WTC11 (cell line): ENCODE results near the gene CLTB. TPM values are rescaled to one million over a fixed set of nuclear protein-coding genes. Genes with fewer than 3 reads are reported as not detected.

Source experiments
- ATAC-seq: fragments of 200-7000 bp; cut with Tn5 transposase; 2 replicates; pipeline ENCODE4 v1.10.0; 2021; ENCODE audit warnings: mild to moderate bottlenecking, moderate library complexity
- CTCF ChIA-PET: fragments of 300-600 bp; sonication (Branson Sonifier 250); formaldehyde crosslinking; loops from one replicate; lab custom pipeline; 2021; ENCODE audit warnings: antibody characterized with exemption; lab: Charles Lee
- POLR2A ChIA-PET: fragments of 350-600 bp; sonication (Branson Sonifier 250); formaldehyde crosslinking; loops from one replicate; lab custom pipeline; 2021; ENCODE audit warnings: antibody characterized with exemption; lab: Charles Lee
- DNase-seq: peaks from one replicate; pipeline ENCODE4 v3.0.0; 2021; ENCODE audit warnings: low spot score
- H3K27ac Mint-ChIP-seq: 2 replicates; pipeline ENCODE4 v1.8.0; 2021; ENCODE audit warnings: mixed read lengths
- H3K27me3 Mint-ChIP-seq: 2 replicates; pipeline ENCODE4 v1.8.0; 2021; ENCODE audit warnings: low read depth, mild to moderate bottlenecking, moderate library complexity, mixed read lengths
- H3K36me3 Mint-ChIP-seq: 2 replicates; pipeline ENCODE4 v1.8.0; 2021; ENCODE audit warnings: mixed read lengths
- H3K4me1 Mint-ChIP-seq: 2 replicates; pipeline ENCODE4 v1.8.0; 2022; ENCODE audit warnings: mixed read lengths
- H3K4me3 Mint-ChIP-seq: 2 replicates; pipeline ENCODE4 v1.8.0; 2021; ENCODE audit warnings: mild to moderate bottlenecking, moderate library complexity, mixed read lengths
- H3K9me3 Mint-ChIP-seq: 2 replicates; pipeline ENCODE4 v1.8.0; 2021; ENCODE audit warnings: mixed read lengths
- EMX1 ChIP-seq: fragments of 250-450 bp; sonication (Bioruptor Pico); IDR thresholded peaks from 2 replicates; pipeline ENCODE4 v1.8.0; 2021; ENCODE audit warnings: mild to moderate bottlenecking
- FOXP1 ChIP-seq: sonication (generic); formaldehyde crosslinking; IDR thresholded peaks from 2 replicates; pipeline ENCODE4 v1.8.0; 2022; ENCODE audit warnings: missing genetic modification reagents, mild to moderate bottlenecking, moderate library complexity, borderline replicate concordance
- IRF2 ChIP-seq: sonication (generic); formaldehyde crosslinking; IDR thresholded peaks from 2 replicates; pipeline ENCODE4 v1.8.0; 2022; ENCODE audit warnings: low read depth, missing genetic modification reagents, borderline replicate concordance
- KAT7 ChIP-seq: sonication (generic); formaldehyde crosslinking; IDR thresholded peaks from 2 replicates; pipeline ENCODE4 v1.8.1; 2023; ENCODE audit warnings: missing genetic modification reagents, mild to moderate bottlenecking, borderline replicate concordance
- NFATC4 ChIP-seq: fragments of 250-450 bp; sonication (Bioruptor Pico); IDR thresholded peaks from 2 replicates; pipeline ENCODE4 v1.9.0; 2021; ENCODE audit warnings: mild to moderate bottlenecking
- NR1H2 ChIP-seq: sonication (generic); formaldehyde crosslinking; IDR thresholded peaks from 2 replicates; pipeline ENCODE4 v1.9.0; 2021; ENCODE audit warnings: mild to moderate bottlenecking, moderate library complexity, missing genetic modification reagents
- TCF7 ChIP-seq: sonication (generic); formaldehyde crosslinking; IDR thresholded peaks from 2 replicates; pipeline ENCODE4 v1.8.0; 2022; ENCODE audit warnings: mild to moderate bottlenecking, low read depth, missing genetic modification reagents, moderate library complexity
- ZBTB21 ChIP-seq: sonication (generic); formaldehyde crosslinking; IDR thresholded peaks from 2 replicates; pipeline ENCODE4 v1.8.1; 2023; ENCODE audit warnings: mild to moderate bottlenecking, missing genetic modification reagents, borderline replicate concordance
- total RNA-seq: library from RNA; stranded (reverse); gene quantifications from 3 replicates; pipeline ENCODE4 v1.2.3, GENCODE V29; 2021
- TF ChIP-seq, protein P1 (sequence below): fragments of 250-450 bp; sonication (Bioruptor Pico); IDR thresholded peaks from 2 replicates; pipeline ENCODE4 v1.8.0; 2021; ENCODE audit warnings: mild to moderate bottlenecking
- TF ChIP-seq, protein P2 (sequence below): fragments of 250-450 bp; sonication (Bioruptor Pico); IDR thresholded peaks from 2 replicates; pipeline ENCODE4 v1.9.0; 2021; ENCODE audit warnings: moderate library complexity, mild to moderate bottlenecking, inconsistent platforms, borderline replicate concordance
- TF ChIP-seq, protein P3 (sequence below): sonication (generic); formaldehyde crosslinking; IDR thresholded peaks from 2 replicates; pipeline ENCODE4 v1.8.1; 2022; ENCODE audit warnings: mild to moderate bottlenecking, moderate library complexity, missing genetic modification reagents
- TF ChIP-seq, protein P4 (sequence below): sonication (generic); formaldehyde crosslinking; IDR thresholded peaks from 2 replicates; pipeline ENCODE4 v1.8.1; 2022; ENCODE audit warnings: missing genetic modification reagents, borderline replicate concordance
- TF ChIP-seq, protein P5 (sequence below): sonication (generic); formaldehyde crosslinking; IDR thresholded peaks from 2 replicates; pipeline ENCODE4 v1.8.1; 2023; ENCODE audit warnings: mild to moderate bottlenecking, missing genetic modification reagents
- TF ChIP-seq, protein P6 (sequence below): fragments of 250-450 bp; sonication (Bioruptor Pico); IDR thresholded peaks from 2 replicates; pipeline ENCODE4 v1.9.0; 2021; ENCODE audit warnings: mild to moderate bottlenecking, borderline replicate concordance
- TF ChIP-seq, protein P7 (sequence below): fragments of 200-600 bp; IDR thresholded peaks from 2 replicates; pipeline ENCODE4 v1.8.0; 2022; ENCODE audit warnings: antibody characterized with exemption
- TF ChIP-seq, protein P8 (sequence below): sonication (generic); formaldehyde crosslinking; conservative IDR thresholded peaks from 2 replicates; pipeline ENCODE4 v1.8.1; 2023; ENCODE audit warnings: mild to moderate bottlenecking, low read depth, missing genetic modification reagents, moderate library complexity

The CLTB gene
- total RNA-seq, 1 experiment from 2014 or later: 33.8 TPM

DNA sequence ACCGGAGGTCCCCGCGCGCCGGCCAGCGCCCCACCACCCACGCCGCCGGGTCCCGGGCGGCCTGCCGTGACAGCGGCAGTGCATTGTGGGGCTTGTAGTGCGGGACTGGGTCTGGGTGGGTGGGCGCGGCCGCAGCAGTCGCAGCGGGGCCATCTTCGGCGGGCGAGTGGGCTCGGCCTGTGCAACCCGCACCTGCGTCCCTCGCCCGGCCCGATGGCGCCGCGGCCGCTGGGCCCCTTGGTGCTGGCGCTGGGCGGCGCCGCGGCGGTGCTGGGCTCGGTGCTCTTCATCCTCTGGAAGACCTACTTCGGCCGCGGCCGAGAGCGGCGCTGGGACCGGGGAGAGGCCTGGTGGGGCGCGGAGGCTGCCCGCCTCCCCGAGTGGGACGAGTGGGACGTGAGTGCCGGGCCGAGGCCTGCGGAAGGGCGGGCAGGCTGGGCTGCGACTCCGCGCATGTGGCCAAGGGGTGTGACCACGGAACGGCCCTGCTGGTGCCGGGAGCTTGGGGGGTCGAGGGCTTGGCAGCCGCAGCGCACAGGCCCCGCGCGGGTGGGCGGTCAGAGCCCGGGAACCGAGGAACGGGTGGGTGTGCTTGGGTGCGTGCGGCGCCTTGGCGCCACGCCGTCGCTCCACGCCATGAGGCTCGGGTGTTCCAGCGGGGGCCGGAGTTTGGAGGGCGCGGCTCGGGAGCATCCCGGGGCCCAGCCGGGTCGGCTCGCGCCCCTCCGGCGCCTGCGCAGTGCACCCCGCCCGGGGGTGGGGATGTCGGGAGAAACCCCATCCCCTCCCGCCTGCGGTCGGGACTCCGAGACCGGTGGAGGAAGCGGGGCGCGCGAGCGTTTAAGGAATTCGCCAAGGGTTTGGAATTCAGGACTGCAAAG lies 50.7 kb downstream of the CLTB start, which contains the start of gene ARL10:
ARL10 (plus strand) TSS at position 137 of the 881 bp plus-strand sequence; CDS start at position 214, 77 bp downstream.
- Mint-ChIP-seq H3K4me1 (peaks cover 7% of the 10 kb centered on the region), H3K27ac (no peak within 1 kb of the TSS), H3K9me3 (no peaks in the 10 kb centered on the region), H3K36me3 (peaks cover 7% of the 10 kb centered on the region; the same call in 1 of the 2 replicates), H3K27me3 (peaks cover 60% of the 10 kb centered on the region), H3K4me3 (peak within 1 kb of the TSS; percentile 64)
- ATAC-seq (peak; percentile 41), DNase-seq (peak; percentile 67)
- CTCF ChIA-PET: interaction anchor here (0.6 to 1.2 kb wide), 2 partner anchors 42 to 636 kb away, joined by 3 to 4 read pairs; no protein-coding TSS in a partner anchor
- POLR2A ChIA-PET: no interaction called here
- TF ChIP-seq, protein P1, sequence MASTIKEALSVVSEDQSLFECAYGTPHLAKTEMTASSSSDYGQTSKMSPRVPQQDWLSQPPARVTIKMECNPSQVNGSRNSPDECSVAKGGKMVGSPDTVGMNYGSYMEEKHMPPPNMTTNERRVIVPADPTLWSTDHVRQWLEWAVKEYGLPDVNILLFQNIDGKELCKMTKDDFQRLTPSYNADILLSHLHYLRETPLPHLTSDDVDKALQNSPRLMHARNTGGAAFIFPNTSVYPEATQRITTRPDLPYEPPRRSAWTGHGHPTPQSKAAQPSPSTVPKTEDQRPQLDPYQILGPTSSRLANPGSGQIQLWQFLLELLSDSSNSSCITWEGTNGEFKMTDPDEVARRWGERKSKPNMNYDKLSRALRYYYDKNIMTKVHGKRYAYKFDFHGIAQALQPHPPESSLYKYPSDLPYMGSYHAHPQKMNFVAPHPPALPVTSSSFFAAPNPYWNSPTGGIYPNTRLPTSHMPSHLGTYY (CRISPR knock-in tag): no peak
- TF ChIP-seq, protein P2, sequence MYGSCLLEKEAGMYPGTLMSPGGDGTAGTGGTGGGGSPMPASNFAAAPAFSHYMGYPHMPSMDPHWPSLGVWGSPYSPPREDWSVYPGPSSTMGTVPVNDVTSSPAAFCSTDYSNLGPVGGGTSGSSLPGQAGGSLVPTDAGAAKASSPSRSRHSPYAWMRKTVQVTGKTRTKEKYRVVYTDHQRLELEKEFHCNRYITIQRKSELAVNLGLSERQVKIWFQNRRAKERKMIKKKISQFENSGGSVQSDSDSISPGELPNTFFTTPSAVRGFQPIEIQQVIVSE (CRISPR knock-in tag): no peak
- peak; percentile 68; the same call in 1 of the 2 replicates for TF ChIP-seq ZBTB21 (CRISPR knock-in tag)
- TF ChIP-seq, protein P3, sequence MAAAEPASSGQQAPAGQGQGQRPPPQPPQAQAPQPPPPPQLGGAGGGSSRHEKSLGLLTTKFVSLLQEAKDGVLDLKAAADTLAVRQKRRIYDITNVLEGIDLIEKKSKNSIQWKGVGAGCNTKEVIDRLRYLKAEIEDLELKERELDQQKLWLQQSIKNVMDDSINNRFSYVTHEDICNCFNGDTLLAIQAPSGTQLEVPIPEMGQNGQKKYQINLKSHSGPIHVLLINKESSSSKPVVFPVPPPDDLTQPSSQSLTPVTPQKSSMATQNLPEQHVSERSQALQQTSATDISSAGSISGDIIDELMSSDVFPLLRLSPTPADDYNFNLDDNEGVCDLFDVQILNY (CRISPR knock-in tag): peak; percentile 85
- no peak for TF ChIP-seq EMX1
- TF ChIP-seq FOXP1 (CRISPR knock-in tag): peak; percentile 91
- TF ChIP-seq, protein P4, sequence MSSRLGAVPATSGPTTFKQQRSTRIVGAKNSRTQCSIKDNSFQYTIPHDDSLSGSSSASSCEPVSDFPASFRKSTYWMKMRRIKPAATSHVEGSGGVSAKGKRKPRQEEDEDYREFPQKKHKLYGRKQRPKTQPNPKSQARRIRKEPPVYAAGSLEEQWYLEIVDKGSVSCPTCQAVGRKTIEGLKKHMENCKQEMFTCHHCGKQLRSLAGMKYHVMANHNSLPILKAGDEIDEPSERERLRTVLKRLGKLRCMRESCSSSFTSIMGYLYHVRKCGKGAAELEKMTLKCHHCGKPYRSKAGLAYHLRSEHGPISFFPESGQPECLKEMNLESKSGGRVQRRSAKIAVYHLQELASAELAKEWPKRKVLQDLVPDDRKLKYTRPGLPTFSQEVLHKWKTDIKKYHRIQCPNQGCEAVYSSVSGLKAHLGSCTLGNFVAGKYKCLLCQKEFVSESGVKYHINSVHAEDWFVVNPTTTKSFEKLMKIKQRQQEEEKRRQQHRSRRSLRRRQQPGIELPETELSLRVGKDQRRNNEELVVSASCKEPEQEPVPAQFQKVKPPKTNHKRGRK (CRISPR knock-in tag): no peak
- peak; percentile 92; the same call in 1 of the 2 replicates for TF ChIP-seq KAT7
- no peak for TF ChIP-seq NFATC4 (CRISPR knock-in tag)
- no peak for TF ChIP-seq NR1H2 (CRISPR knock-in tag)
- TF ChIP-seq, protein P5, sequence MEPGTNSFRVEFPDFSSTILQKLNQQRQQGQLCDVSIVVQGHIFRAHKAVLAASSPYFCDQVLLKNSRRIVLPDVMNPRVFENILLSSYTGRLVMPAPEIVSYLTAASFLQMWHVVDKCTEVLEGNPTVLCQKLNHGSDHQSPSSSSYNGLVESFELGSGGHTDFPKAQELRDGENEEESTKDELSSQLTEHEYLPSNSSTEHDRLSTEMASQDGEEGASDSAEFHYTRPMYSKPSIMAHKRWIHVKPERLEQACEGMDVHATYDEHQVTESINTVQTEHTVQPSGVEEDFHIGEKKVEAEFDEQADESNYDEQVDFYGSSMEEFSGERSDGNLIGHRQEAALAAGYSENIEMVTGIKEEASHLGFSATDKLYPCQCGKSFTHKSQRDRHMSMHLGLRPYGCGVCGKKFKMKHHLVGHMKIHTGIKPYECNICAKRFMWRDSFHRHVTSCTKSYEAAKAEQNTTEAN (CRISPR knock-in tag): 0 out of 2 replicates have a peak, but pooled peaks have one; percentile 15
- TF ChIP-seq IRF2 (CRISPR knock-in tag): no peak
- TF ChIP-seq, protein P6, sequence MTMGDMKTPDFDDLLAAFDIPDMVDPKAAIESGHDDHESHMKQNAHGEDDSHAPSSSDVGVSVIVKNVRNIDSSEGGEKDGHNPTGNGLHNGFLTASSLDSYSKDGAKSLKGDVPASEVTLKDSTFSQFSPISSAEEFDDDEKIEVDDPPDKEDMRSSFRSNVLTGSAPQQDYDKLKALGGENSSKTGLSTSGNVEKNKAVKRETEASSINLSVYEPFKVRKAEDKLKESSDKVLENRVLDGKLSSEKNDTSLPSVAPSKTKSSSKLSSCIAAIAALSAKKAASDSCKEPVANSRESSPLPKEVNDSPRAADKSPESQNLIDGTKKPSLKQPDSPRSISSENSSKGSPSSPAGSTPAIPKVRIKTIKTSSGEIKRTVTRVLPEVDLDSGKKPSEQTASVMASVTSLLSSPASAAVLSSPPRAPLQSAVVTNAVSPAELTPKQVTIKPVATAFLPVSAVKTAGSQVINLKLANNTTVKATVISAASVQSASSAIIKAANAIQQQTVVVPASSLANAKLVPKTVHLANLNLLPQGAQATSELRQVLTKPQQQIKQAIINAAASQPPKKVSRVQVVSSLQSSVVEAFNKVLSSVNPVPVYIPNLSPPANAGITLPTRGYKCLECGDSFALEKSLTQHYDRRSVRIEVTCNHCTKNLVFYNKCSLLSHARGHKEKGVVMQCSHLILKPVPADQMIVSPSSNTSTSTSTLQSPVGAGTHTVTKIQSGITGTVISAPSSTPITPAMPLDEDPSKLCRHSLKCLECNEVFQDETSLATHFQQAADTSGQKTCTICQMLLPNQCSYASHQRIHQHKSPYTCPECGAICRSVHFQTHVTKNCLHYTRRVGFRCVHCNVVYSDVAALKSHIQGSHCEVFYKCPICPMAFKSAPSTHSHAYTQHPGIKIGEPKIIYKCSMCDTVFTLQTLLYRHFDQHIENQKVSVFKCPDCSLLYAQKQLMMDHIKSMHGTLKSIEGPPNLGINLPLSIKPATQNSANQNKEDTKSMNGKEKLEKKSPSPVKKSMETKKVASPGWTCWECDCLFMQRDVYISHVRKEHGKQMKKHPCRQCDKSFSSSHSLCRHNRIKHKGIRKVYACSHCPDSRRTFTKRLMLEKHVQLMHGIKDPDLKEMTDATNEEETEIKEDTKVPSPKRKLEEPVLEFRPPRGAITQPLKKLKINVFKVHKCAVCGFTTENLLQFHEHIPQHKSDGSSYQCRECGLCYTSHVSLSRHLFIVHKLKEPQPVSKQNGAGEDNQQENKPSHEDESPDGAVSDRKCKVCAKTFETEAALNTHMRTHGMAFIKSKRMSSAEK (CRISPR knock-in tag): no peak
- TF ChIP-seq, protein P7, sequence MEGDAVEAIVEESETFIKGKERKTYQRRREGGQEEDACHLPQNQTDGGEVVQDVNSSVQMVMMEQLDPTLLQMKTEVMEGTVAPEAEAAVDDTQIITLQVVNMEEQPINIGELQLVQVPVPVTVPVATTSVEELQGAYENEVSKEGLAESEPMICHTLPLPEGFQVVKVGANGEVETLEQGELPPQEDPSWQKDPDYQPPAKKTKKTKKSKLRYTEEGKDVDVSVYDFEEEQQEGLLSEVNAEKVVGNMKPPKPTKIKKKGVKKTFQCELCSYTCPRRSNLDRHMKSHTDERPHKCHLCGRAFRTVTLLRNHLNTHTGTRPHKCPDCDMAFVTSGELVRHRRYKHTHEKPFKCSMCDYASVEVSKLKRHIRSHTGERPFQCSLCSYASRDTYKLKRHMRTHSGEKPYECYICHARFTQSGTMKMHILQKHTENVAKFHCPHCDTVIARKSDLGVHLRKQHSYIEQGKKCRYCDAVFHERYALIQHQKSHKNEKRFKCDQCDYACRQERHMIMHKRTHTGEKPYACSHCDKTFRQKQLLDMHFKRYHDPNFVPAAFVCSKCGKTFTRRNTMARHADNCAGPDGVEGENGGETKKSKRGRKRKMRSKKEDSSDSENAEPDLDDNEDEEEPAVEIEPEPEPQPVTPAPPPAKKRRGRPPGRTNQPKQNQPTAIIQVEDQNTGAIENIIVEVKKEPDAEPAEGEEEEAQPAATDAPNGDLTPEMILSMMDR: no peak
- TF ChIP-seq, protein P8, sequence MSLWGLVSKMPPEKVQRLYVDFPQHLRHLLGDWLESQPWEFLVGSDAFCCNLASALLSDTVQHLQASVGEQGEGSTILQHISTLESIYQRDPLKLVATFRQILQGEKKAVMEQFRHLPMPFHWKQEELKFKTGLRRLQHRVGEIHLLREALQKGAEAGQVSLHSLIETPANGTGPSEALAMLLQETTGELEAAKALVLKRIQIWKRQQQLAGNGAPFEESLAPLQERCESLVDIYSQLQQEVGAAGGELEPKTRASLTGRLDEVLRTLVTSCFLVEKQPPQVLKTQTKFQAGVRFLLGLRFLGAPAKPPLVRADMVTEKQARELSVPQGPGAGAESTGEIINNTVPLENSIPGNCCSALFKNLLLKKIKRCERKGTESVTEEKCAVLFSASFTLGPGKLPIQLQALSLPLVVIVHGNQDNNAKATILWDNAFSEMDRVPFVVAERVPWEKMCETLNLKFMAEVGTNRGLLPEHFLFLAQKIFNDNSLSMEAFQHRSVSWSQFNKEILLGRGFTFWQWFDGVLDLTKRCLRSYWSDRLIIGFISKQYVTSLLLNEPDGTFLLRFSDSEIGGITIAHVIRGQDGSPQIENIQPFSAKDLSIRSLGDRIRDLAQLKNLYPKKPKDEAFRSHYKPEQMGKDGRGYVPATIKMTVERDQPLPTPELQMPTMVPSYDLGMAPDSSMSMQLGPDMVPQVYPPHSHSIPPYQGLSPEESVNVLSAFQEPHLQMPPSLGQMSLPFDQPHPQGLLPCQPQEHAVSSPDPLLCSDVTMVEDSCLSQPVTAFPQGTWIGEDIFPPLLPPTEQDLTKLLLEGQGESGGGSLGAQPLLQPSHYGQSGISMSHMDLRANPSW (CRISPR knock-in tag): no peak
- TF ChIP-seq TCF7 (CRISPR knock-in tag): no peak; the same call in 1 of the 2 replicates
